ENCODE data around the gene KIF26B.

KIF26B gene

DNA sequence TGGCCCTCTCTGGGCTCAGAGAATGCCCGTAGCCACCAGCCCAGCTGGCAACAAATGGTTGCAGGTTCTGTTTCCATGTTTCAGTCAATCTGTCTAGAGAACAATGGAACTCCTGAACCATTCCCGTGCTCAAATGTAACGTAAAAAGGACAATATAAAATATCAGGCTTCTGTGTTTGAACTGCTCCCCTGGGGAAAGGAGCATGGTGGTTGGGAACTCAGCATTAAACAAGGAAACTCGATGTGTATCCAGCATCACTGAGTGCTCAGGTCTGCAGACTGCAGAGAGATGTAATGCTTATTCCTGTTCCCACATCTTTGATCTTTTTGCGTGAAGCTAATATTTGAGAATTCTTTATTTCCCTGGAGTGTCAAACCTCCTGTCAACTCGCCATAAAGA lies 326.5 kb downstream of the KIF26B start:
- Histone ChIP-seq H3K36me3 (ENCODE audit: control insufficient read depth, insufficient read depth, low read length) (no peaks in the 10 kb centered on the region), H3K4me3 (ENCODE audit: insufficient read depth, low read depth, low read length) (no peak overlapping the region), H3K27ac (ENCODE audit: insufficient read depth, low read depth, low read length, poor library complexity, severe bottlenecking) (no peak overlapping the region), H3K4me1 (ENCODE audit: control insufficient read depth, insufficient read depth, low read length) (no peaks in the 10 kb centered on the region), H3K27me3 (ENCODE audit: control insufficient read depth, insufficient read depth, low read length, poor library complexity, severe bottlenecking) (no peaks in the 10 kb centered on the region), H3K9me3 (ENCODE audit: control insufficient read depth, low read length) (no peaks in the 10 kb centered on the region)
- 93 to 94% methylated on average over 6 of the region's 6 CpGs for WGBS, 2 experiments

DNA sequence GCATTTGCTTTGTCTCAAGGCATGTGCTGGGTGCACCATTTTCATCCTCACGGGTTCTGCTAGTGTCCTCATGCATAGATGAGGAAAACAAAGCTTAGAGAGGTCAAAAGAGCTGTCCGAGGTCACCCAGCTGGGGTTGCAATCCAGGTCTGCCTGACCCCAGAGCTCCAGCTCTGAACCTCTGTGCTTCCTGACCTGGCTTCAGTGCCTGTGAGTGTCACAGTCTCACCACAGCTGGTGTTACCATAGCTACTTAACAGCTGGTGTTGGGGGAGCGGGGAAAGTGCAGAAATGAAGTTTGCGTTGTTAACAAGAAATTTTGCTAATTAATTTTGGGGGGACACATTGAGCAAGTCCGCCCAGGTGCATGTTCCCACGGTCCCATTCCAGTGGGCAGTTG lies 328.5 kb downstream of the KIF26B start:
- H3K4me1 ChIP-seq (ENCODE audit: control insufficient read depth, insufficient read depth, low read length), result no peaks in the 10 kb centered on the region
- no peaks in the 10 kb centered on the region for H3K9me3 ChIP-seq (ENCODE audit: control insufficient read depth, low read length)
- no peaks in the 10 kb centered on the region for H3K27me3 ChIP-seq (ENCODE audit: control insufficient read depth, insufficient read depth, low read length, poor library complexity, severe bottlenecking)
- no peaks in the 10 kb centered on the region for H3K36me3 ChIP-seq (ENCODE audit: control insufficient read depth, insufficient read depth, low read length)
- no peak overlapping the region for H3K4me3 ChIP-seq (ENCODE audit: insufficient read depth, low read depth, low read length)
- 78 to 79% methylated on average over 6 of the region's 6 CpGs for WGBS, 2 experiments
- H3K27ac ChIP-seq (ENCODE audit: insufficient read depth, low read depth, low read length, poor library complexity, severe bottlenecking), result no peak overlapping the region

DNA sequence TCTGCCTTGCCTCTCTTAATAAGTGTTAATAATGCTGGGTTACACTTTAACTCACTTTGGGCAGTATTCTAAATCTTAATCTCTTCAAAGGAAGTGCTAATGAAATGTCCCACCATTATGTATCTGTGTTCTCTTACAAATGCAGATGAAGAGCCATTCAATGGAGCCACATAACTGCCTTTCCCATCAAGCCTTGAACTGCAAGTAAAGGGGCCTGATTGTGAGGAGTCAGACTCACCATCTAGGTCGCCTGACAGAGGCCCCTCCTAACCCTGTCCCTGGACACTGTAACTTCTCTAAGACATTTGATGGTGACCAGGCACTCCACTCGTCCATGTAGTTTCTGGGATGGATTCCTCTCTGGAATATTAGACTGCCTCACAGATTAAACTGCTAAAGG lies 329.4 kb downstream of the KIF26B start:
- Histone ChIP-seq H3K27me3 (ENCODE audit: control insufficient read depth, insufficient read depth, low read length, poor library complexity, severe bottlenecking) (no peaks in the 10 kb centered on the region), H3K36me3 (ENCODE audit: control insufficient read depth, insufficient read depth, low read length) (no peaks in the 10 kb centered on the region), H3K9me3 (ENCODE audit: control insufficient read depth, low read length) (no peaks in the 10 kb centered on the region), H3K4me1 (ENCODE audit: control insufficient read depth, insufficient read depth, low read length) (no peaks in the 10 kb centered on the region), H3K4me3 (ENCODE audit: insufficient read depth, low read depth, low read length) (no peak overlapping the region), H3K27ac (ENCODE audit: insufficient read depth, low read depth, low read length, poor library complexity, severe bottlenecking) (no peak overlapping the region)
- 15 to 27% methylated on average over 2 of the region's 2 CpGs for WGBS, 2 experiments

DNA sequence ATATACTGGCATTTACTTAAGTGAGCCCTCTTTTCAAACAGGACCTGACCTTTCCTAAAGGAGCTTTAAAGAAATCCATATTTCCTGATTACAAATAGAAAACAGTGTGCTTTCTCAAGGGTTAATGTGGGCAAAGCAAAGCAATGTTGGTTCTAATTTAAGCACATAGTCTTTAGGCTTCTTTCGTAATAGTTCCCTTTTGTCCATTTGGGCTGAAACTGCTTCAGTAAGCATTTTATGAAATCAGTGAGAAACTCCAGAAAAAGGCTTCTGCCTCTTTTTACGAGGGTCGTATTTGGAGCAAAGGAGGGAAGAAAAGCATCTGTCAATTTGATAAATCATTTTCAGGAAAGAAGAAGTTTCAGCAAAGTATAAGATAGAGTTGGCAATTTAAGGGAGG lies 331.2 kb downstream of the KIF26B start:
- Histone ChIP-seq H3K9me3 (ENCODE audit: control insufficient read depth, low read length) (no peaks in the 10 kb centered on the region), H3K4me3 (ENCODE audit: insufficient read depth, low read depth, low read length) (no peak overlapping the region), H3K27me3 (ENCODE audit: control insufficient read depth, insufficient read depth, low read length, poor library complexity, severe bottlenecking) (no peaks in the 10 kb centered on the region), H3K4me1 (ENCODE audit: control insufficient read depth, insufficient read depth, low read length) (no peaks in the 10 kb centered on the region), H3K27ac (ENCODE audit: insufficient read depth, low read depth, low read length, poor library complexity, severe bottlenecking) (no peak overlapping the region), H3K36me3 (ENCODE audit: control insufficient read depth, insufficient read depth, low read length) (no peaks in the 10 kb centered on the region)
- 86 to 91% methylated on average over 3 of the region's 3 CpGs for WGBS, 2 experiments

DNA sequence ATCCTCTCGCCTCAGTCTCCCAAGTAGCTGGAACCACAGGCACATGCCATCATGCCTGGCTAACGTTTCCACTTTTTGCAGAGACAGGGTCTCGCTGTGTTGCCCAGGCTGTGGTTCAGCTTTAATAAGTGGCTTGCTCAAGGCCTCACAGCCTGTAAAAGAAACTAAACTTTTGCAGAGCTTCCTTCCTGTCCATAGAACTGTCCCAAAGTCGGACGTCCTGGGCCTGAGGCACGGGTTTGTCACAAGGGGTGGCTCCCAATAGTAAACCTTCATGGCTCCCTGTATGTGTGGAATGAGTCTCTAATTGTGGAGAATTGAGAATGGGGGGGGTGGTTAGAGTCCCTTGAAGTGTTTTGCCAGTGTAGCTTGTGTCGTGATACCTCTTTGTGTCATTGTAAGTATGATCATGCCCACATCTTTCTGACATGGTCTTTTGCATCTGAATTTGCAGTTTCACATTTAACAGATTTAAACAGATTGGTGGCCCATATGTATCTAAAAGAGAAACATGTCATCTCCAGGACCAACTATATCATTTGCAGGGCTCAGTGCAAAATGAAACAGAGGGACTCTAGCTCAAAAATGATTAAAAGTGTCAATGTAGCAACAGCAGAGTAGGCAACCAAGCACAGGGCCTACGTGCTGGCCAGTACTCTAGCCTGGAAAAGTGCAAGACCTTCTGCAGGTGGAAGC lies 332.1 kb downstream of the KIF26B start:
- no peak overlapping the region for H3K27ac ChIP-seq (ENCODE audit: insufficient read depth, low read depth, low read length, poor library complexity, severe bottlenecking)
- no peaks in the 10 kb centered on the region for H3K9me3 ChIP-seq (ENCODE audit: control insufficient read depth, low read length)
- no peak overlapping the region for H3K4me3 ChIP-seq (ENCODE audit: insufficient read depth, low read depth, low read length)
- H3K27me3 ChIP-seq (ENCODE audit: control insufficient read depth, insufficient read depth, low read length, poor library complexity, severe bottlenecking), result no peaks in the 10 kb centered on the region
- H3K36me3 ChIP-seq (ENCODE audit: control insufficient read depth, insufficient read depth, low read length), result no peaks in the 10 kb centered on the region
- no peaks in the 10 kb centered on the region for H3K4me1 ChIP-seq (ENCODE audit: control insufficient read depth, insufficient read depth, low read length)
- WGBS, 2 experiments, result 92 to 96% methylated on average over 8 of the region's 8 CpGs

DNA sequence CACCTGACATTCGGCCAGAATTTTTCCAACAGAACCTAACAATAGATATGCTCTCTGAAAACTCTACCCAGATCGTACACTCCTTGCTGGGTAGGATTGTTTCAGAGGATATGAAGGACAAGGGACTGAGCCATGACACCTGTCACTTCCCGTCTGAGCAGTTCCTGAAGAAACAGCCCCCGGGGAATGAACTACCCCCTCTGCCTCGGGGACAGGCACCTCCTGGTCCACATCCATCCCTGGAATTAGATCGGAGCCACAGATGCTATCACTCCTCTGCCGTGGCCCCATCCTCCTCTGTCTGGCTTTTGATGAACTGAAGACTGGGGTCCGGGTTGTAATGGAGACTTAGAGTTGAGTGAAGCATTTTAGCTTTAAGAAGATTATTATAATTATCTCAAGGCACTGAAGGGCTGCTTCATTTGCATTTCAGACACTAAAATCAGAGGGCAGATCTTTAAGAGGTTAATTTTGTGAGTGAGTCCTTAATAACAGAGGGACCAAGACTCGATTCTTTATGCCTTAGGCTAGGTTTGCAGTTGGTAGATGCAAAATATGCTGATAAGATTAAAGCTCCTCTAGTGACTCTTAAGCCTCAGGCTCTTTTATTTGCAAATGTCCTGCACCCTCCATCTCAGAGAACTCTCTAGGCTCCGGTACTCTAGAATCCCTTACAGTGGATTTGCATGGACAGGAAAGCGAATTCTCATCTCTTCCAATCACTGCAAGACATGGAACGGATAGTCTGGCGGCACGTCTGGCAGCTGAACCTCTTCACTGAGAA lies 333.8 kb downstream of the KIF26B start:
- H3K9me3 ChIP-seq (ENCODE audit: control insufficient read depth, low read length), result no peaks in the 10 kb centered on the region
- no peak overlapping the region for H3K27ac ChIP-seq (ENCODE audit: insufficient read depth, low read depth, low read length, poor library complexity, severe bottlenecking)
- no peaks in the 10 kb centered on the region for H3K36me3 ChIP-seq (ENCODE audit: control insufficient read depth, insufficient read depth, low read length)
- H3K27me3 ChIP-seq (ENCODE audit: control insufficient read depth, insufficient read depth, low read length, poor library complexity, severe bottlenecking), result no peaks in the 10 kb centered on the region
- H3K4me3 ChIP-seq (ENCODE audit: insufficient read depth, low read depth, low read length), result no peak overlapping the region
- no peaks in the 10 kb centered on the region for H3K4me1 ChIP-seq (ENCODE audit: control insufficient read depth, insufficient read depth, low read length)
- WGBS, 2 experiments, result 73 to 74% methylated on average over 12 to 14 of the region's 14 CpGs

DNA sequence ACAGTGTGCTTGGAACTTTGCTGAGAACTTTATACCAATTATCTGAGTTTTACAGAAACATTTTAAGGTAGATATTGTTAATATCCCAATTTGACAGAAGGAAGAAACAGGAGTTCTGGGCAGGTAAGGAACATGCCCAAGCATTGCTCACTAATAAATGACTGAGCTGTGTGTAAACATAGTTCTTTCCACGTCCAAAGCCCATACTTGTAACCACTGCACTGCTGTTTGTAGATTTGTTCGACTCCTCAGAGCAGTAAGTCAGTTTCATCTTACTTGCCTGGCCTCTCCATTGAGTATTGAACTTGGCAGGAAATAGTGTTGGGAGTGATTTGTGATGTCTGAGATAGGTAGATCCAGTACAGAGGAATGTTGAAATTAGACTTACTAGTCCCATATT lies 335.1 kb downstream of the KIF26B start:
- Histone ChIP-seq H3K27me3 (ENCODE audit: control insufficient read depth, insufficient read depth, low read length, poor library complexity, severe bottlenecking) (no peaks in the 10 kb centered on the region), H3K27ac (ENCODE audit: insufficient read depth, low read depth, low read length, poor library complexity, severe bottlenecking) (no peak overlapping the region)
- WGBS, 2 experiments, result 89% methylated on average over 2 of the region's 2 CpGs

DNA sequence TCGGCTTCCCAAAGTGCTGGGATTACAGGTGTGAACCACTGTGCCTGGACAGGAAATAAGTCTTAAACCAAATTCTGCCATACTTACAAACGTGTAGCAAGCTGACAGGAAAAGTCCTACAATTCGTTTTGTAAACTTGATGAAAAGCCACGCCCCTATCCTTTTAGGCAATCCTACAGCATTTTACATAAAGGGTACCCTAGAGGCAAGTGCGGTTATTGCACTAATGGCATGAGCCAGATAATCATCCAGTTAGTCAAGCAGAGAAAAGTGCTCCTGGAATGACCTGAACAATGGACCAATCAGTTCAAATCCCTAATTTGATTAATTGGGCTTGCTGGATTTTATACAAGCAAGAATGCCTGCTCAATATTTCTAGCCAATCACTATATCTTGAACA lies 338.2 kb downstream of the KIF26B start:
- H3K4me3 ChIP-seq (ENCODE audit: insufficient read depth, low read depth, low read length), result no peak overlapping the region
- H3K36me3 ChIP-seq (ENCODE audit: control insufficient read depth, insufficient read depth, low read length), result no peaks in the 10 kb centered on the region
- no peaks in the 10 kb centered on the region for H3K4me1 ChIP-seq (ENCODE audit: control insufficient read depth, insufficient read depth, low read length)
- H3K27me3 ChIP-seq (ENCODE audit: control insufficient read depth, insufficient read depth, low read length, poor library complexity, severe bottlenecking), result no peaks in the 10 kb centered on the region
- H3K27ac ChIP-seq (ENCODE audit: insufficient read depth, low read depth, low read length, poor library complexity, severe bottlenecking), result no peak overlapping the region
- H3K9me3 ChIP-seq (ENCODE audit: control insufficient read depth, low read length), result peaks cover 4% of the 10 kb centered on the region
- 86 to 92% methylated on average over 5 of the region's 5 CpGs for WGBS, 2 experiments

More for the DNA sequence above, 335.1 kb downstream of the KIF26B start:
- Histone ChIP-seq H3K9me3 (ENCODE audit: control insufficient read depth, low read length) (no peaks in the 10 kb centered on the region), H3K4me3 (ENCODE audit: insufficient read depth, low read depth, low read length) (no peak overlapping the region), H3K36me3 (ENCODE audit: control insufficient read depth, insufficient read depth, low read length) (no peaks in the 10 kb centered on the region), H3K4me1 (ENCODE audit: control insufficient read depth, insufficient read depth, low read length) (no peaks in the 10 kb centered on the region)

DNA sequence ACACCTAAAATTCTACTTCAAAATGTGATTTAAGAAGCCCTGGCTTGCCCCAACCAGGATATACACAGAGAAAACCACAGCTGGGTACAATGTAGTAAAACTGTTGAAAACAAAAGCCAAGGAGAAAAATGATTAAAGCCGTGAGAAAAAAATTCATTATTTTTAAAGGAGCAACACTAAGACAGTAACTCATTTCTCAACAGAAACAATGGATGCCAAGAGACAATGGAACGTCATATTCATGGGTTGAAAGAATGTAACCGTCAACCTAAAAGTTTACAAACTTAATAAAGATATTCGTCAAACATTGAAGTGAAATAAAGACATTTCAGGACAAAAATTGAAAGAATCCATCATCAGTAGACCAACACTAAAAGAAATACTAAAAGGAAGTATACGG lies 340.9 kb downstream of the KIF26B start:
- no peak overlapping the region for H3K4me3 ChIP-seq (ENCODE audit: insufficient read depth, low read depth, low read length)
- H3K36me3 ChIP-seq (ENCODE audit: control insufficient read depth, insufficient read depth, low read length), result no peaks in the 10 kb centered on the region
- H3K4me1 ChIP-seq (ENCODE audit: control insufficient read depth, insufficient read depth, low read length), result no peaks in the 10 kb centered on the region
- 86 to 93% methylated on average over 5 of the region's 5 CpGs for WGBS, 2 experiments
- peaks cover 4% of the 10 kb centered on the region for H3K9me3 ChIP-seq (ENCODE audit: control insufficient read depth, low read length)
- H3K27me3 ChIP-seq (ENCODE audit: control insufficient read depth, insufficient read depth, low read length, poor library complexity, severe bottlenecking), result no peaks in the 10 kb centered on the region
- H3K27ac ChIP-seq (ENCODE audit: insufficient read depth, low read depth, low read length, poor library complexity, severe bottlenecking), result no peak overlapping the region

DNA sequence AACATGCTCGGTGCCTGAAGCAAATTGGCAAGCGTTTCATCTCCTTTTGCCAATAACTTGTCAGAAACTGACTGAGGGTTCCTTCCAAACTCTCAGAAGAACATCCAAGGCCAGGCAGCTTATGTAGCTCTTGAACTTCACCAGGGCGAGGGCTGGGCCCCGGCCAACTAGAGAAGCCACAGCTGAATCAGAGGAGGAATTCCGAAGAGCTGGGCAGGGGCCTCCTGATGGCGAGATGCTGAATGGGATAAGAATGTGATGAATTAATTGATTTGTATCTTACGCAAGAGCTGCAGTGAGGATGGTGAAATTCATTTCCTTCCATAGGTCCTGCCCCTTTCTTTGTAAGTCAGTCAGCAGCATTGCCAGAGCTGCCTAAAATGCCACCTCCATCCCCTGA lies 345.8 kb downstream of the KIF26B start:
- no peaks in the 10 kb centered on the region for H3K27me3 ChIP-seq (ENCODE audit: control insufficient read depth, insufficient read depth, low read length, poor library complexity, severe bottlenecking)
- H3K9me3 ChIP-seq (ENCODE audit: control insufficient read depth, low read length), result peaks cover 4% of the 10 kb centered on the region
- H3K4me1 ChIP-seq (ENCODE audit: control insufficient read depth, insufficient read depth, low read length), result no peaks in the 10 kb centered on the region
- no peaks in the 10 kb centered on the region for H3K36me3 ChIP-seq (ENCODE audit: control insufficient read depth, insufficient read depth, low read length)
- 94% methylated on average over 7 of the region's 7 CpGs for WGBS, 2 experiments
- H3K4me3 ChIP-seq (ENCODE audit: insufficient read depth, low read depth, low read length), result no peak overlapping the region
- H3K27ac ChIP-seq (ENCODE audit: insufficient read depth, low read depth, low read length, poor library complexity, severe bottlenecking), result no peak overlapping the region
